Measurements from ENCODE around the gene CA9.

CA9 gene

DNA sequence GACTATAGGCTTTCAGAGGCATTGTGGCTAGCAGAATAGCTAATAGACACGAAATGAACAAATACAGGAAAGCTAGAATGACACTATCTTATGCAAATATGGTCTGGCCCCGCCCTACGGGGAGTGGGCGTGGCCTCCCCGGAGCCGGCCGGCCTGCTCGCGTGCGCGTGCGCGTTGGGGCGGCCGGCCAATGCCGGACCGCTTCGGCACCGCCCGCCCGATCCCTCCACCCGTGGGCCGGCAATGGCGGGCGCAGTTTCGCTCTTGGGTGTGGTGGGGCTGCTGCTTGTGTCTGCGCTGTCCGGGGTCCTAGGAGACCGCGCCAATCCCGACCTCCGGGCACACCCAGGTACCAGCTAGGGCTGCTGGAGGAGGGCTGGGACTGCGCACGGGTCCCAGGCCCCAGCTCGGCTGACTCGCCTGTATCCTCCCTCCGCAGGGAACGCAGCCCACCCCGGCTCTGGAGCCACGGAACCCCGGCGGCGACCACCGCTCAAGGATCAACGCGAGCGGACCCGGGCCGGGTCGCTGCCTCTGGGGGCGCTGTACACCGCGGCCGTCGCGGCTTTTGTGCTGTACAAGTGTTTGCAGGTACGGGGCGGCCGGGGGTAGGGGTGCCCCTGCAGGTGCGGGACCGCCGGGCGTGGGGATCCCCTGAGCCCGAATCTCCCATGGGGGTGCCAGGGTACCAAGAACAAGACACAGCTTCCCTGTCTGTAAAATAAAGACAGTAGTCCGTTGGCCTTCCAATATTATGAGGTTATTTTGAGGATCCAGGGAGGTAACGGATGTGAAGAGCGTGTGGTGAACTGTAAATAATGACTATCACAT, 15.4 kb upstream of the CA9 start, which contains the start of gene CCDC107:
Gene CCDC107, plus strand, starts transcription at position 156 of the 831 bp plus-strand sequence. Its CDS starts 88 bp downstream, at position 244.
- peak; percentile 92 for DNase-seq
- no peaks in the 10 kb centered on the region for H3K27me3 ChIP-seq
- no peaks in the 10 kb centered on the region for H3K9me3 ChIP-seq
- TF ChIP-seq, protein P1, sequence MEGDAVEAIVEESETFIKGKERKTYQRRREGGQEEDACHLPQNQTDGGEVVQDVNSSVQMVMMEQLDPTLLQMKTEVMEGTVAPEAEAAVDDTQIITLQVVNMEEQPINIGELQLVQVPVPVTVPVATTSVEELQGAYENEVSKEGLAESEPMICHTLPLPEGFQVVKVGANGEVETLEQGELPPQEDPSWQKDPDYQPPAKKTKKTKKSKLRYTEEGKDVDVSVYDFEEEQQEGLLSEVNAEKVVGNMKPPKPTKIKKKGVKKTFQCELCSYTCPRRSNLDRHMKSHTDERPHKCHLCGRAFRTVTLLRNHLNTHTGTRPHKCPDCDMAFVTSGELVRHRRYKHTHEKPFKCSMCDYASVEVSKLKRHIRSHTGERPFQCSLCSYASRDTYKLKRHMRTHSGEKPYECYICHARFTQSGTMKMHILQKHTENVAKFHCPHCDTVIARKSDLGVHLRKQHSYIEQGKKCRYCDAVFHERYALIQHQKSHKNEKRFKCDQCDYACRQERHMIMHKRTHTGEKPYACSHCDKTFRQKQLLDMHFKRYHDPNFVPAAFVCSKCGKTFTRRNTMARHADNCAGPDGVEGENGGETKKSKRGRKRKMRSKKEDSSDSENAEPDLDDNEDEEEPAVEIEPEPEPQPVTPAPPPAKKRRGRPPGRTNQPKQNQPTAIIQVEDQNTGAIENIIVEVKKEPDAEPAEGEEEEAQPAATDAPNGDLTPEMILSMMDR (IDR thresholded peaks at IDR 0.05; ENCODE audit: low read depth, low read length): peak; percentile 49
- H3K4me3 ChIP-seq (ENCODE audit: low read depth, low read length): peak within 1 kb of the TSS; percentile 72
- peaks cover 4% of the 10 kb centered on the region for H3K36me3 ChIP-seq
- H3K4me1 ChIP-seq: 0 out of 2 replicates have a peak, but pooled peaks cover 3% of the 10 kb centered on the region

DNA sequence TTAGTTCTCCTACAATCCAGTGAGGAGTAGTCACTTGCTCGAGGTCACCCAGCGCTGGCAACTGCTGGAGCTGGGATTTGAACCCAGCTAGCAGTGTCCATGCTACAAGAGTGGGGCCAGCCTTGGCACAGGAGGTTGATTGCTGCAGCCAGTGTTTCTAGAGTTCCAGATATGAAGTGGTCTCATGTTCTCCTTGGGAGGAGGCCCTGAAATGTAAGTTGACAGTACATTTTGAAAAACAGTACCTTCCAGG, 14.8 kb upstream of the CA9 start:
- no peaks in the 10 kb centered on the region for H3K9me3 ChIP-seq
- H3K4me1 ChIP-seq: 0 out of 2 replicates have a peak, but pooled peaks cover 3% of the 10 kb centered on the region
- TF ChIP-seq, protein P1 (IDR thresholded peaks at IDR 0.05; ENCODE audit: low read depth, low read length): no peak
- H3K4me3 ChIP-seq (ENCODE audit: low read depth, low read length): peak overlapping the region; percentile 72
- H3K27me3 ChIP-seq: no peaks in the 10 kb centered on the region
- DNase-seq: peak; percentile 33
- peaks cover 4% of the 10 kb centered on the region for H3K36me3 ChIP-seq

DNA sequence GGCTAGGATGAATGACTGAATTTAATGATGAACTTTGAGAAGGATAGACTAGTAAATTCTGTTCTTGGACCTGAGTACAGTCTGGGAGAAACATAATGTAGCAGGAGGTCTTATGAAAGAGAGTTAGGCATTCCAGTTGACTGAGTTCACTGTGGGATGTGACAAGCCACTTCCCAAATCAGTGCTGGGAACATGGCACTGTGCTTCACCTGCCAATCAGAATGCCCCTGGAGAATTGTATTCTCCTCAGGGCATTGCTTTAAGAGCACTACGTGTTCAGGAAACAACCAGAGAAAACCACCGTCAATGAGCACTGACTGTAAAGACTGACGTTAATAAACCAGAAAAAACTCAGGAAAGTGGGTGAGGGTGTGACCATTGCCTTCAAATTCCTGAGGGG, 14.4 kb upstream of the CA9 start:
- H3K27me3 ChIP-seq: no peaks in the 10 kb centered on the region
- peak overlapping the region; percentile 72 for H3K4me3 ChIP-seq (ENCODE audit: low read depth, low read length)
- 0 out of 2 replicates have a peak, but pooled peaks cover 3% of the 10 kb centered on the region for H3K4me1 ChIP-seq
- TF ChIP-seq, protein P1 (IDR thresholded peaks at IDR 0.05; ENCODE audit: low read depth, low read length): no peak
- peaks cover 4% of the 10 kb centered on the region for H3K36me3 ChIP-seq
- no peak for DNase-seq
- no peaks in the 10 kb centered on the region for H3K9me3 ChIP-seq

DNA sequence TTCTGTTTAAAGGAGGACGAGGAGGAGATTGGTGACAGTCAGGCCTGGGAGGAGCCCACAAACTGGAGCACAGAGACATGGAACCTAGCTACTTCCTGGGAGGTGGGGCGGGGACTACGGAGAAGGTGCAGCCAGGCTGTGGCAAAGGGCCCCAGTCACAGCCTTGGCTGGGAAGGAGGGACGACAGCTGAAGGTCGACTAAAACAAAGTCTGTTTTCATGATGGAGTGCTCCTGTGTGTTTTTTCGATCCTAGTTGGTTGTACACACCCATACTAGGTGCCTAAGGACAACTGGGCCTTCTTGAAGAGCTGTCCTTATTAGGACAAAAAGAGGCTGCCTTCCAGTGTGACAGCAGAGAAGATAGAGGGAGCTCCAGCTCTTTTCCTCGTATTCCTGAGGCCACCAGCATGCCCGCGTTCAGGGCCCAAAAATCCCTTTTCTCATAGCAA, 12.7 kb upstream of the CA9 start:
- 0 out of 2 replicates have a peak, but pooled peaks cover 3% of the 10 kb centered on the region for H3K4me1 ChIP-seq
- no peak for DNase-seq
- H3K9me3 ChIP-seq: no peaks in the 10 kb centered on the region
- peaks cover 4% of the 10 kb centered on the region for H3K36me3 ChIP-seq
- H3K4me3 ChIP-seq (ENCODE audit: low read depth, low read length): no peak overlapping the region
- TF ChIP-seq, protein P1 (IDR thresholded peaks at IDR 0.05; ENCODE audit: low read depth, low read length): peak; percentile 41
- no peaks in the 10 kb centered on the region for H3K27me3 ChIP-seq

DNA sequence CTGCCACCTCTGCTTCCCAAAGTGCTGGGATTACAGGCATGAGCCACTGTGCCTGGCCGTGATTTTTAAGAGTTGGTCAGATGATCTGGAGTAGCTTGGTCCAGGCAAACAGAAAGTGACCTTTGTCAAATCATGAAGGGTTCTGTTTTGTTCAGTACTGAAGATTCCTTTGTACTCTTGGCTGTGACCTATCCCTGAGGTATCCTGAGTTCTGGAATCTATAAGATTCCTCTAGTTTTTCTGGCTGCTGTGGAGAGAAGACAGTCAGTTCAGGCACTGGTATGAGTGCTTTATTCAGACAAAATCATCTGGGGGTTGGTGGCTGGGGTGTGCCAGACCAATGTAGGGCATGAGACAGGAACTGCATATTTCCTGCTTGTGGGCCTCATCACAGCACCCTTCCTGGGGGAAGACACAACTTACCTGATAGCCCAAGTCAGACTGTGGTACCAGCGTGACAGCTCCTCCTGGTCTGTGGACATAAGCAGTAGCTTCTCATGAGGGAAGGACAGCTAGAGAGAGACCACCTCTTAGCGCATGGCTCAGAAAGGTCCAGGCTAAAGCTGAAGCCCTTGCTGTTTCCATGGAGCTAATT, 11.9 kb upstream of the CA9 start:
- TF ChIP-seq, protein P1 (IDR thresholded peaks at IDR 0.05; ENCODE audit: low read depth, low read length): no peak
- DNase-seq: no peak
- Histone ChIP-seq H3K27me3 (no peaks in the 10 kb centered on the region), H3K4me1 (0 out of 2 replicates have a peak, but pooled peaks cover 3% of the 10 kb centered on the region), H3K9me3 (no peaks in the 10 kb centered on the region), H3K4me3 (ENCODE audit: low read depth, low read length) (no peak overlapping the region), H3K36me3 (peaks cover 4% of the 10 kb centered on the region)

DNA sequence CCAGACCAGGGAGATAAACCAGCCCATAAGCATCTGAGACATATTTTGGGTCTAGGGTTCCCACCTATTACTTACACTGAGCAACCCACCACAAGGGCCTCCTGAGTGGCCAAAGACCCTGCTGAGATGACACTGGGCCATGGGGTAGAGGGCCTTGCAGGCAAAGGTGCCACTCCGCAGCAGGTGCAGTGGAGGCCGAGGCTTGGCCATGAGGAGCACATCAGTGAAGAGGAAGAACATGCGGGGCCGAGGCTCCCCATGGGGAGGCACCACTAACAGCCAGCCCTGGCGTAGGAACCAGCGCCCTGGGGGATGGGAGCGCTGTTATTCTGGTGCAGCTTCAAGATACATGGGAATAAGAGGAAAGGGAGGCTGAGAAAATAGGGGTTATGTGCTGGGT, 11.3 kb upstream of the CA9 start:
- Histone ChIP-seq H3K27me3 (no peaks in the 10 kb centered on the region), H3K9me3 (no peaks in the 10 kb centered on the region), H3K4me1 (0 out of 2 replicates have a peak, but pooled peaks cover 3% of the 10 kb centered on the region), H3K36me3 (peaks cover 4% of the 10 kb centered on the region), H3K4me3 (ENCODE audit: low read depth, low read length) (no peak overlapping the region)
- TF ChIP-seq, protein P1 (IDR thresholded peaks at IDR 0.05; ENCODE audit: low read depth, low read length): no peak
- DNase-seq: no peak
